Liver (tissue), 9 donors: ENCODE data around the gene TTF2. TPM values are rescaled to one million over a fixed set of nuclear protein-coding genes. Genes with fewer than 3 reads are reported as not detected.

Experiments used
- DNase-seq: peaks from one replicate; pipeline ENCODE4 v3.0.0-alpha.2; 2017; ENCODE audit warnings: low spot score
- H3K27ac ChIP-seq, 2 donors: one replicate each; pipeline ENCODE4 v1.7.0; 2013; ENCODE audit warnings: inconsistent platforms in 2 of 2, low read length in 2 of 2, control low read depth in 1 of 2, low read depth in 1 of 2, mild to moderate bottlenecking in 1 of 2
- H3K27me3 ChIP-seq, 4 donors: one replicate each; pipeline versions ENCODE4 v1.6.1 to v1.7.0; 2013; ENCODE audit warnings: low read length in 3 of 4, inconsistent platforms in 1 of 4, mild to moderate bottlenecking in 1 of 4, moderate library complexity in 1 of 4; ENCODE audit not compliant: control insufficient read depth in 4 of 4, insufficient read depth in 4 of 4
- H3K36me3 ChIP-seq, 4 donors: one replicate each; pipeline versions ENCODE4 v1.6.1 to v1.7.0; 2013; ENCODE audit warnings: low read length in 3 of 4, mild to moderate bottlenecking in 3 of 4, low read depth in 1 of 4, moderate library complexity in 1 of 4; ENCODE audit not compliant: control insufficient read depth in 4 of 4, insufficient read depth in 3 of 4
- H3K4me1 ChIP-seq, 4 donors: one replicate each; pipeline versions ENCODE4 v1.6.1 to v1.7.0; 2013; ENCODE audit warnings: low read length in 3 of 4, mild to moderate bottlenecking in 3 of 4, moderate library complexity in 1 of 4; ENCODE audit not compliant: control insufficient read depth in 4 of 4, insufficient read depth in 4 of 4
- H3K4me3 ChIP-seq, 3 donors: one replicate each; pipeline versions ENCODE4 v1.6.1 to v1.7.0; 2013; ENCODE audit warnings: low read length in 3 of 3, control low read depth in 1 of 3, low read depth in 1 of 3, mild to moderate bottlenecking in 1 of 3
- H3K9ac ChIP-seq, 2 donors: one replicate each; pipeline ENCODE4 v1.7.0; 2013; ENCODE audit warnings: low read length in 2 of 2, mild to moderate bottlenecking in 2 of 2, moderate library complexity in 2 of 2, control low read depth in 1 of 2, low read depth in 1 of 2
- H3K9me3 ChIP-seq, 4 donors: one replicate each; pipeline versions ENCODE4 v1.6.1 to v1.7.0; 2013; ENCODE audit warnings: low read length in 3 of 4; ENCODE audit not compliant: control insufficient read depth in 4 of 4
- ATF3 ChIP-seq: IDR thresholded peaks from 2 replicates; pipeline ENCODE4 v1.6.1; 2016; ENCODE audit warnings: antibody characterized with exemption
- CTCF ChIP-seq: fragments of 150-350 bp; IDR thresholded peaks from 2 replicates; pipeline ENCODE4 v1.5.1; 2017; ENCODE audit warnings: improper control_type of control experiment, low read depth, low read length; ENCODE audit not compliant: missing input control
- EGR1 ChIP-seq, 2 donors: IDR thresholded peaks; 2 replicates each; pipeline ENCODE4 v1.6.1; 2016 to 2018; ENCODE audit warnings: antibody characterized with exemption in 2 of 2, low read depth in 2 of 2
- FOXA1 ChIP-seq: IDR thresholded peaks from 2 replicates; pipeline ENCODE4 v1.6.1; 2016; ENCODE audit warnings: antibody characterized with exemption
- FOXA2 ChIP-seq: IDR thresholded peaks from 2 replicates; pipeline ENCODE4 v1.6.1; 2016; ENCODE audit warnings: antibody characterized with exemption
- HNF4A ChIP-seq, 2 donors: conservative IDR thresholded peaks; 2 replicates each; pipeline ENCODE4 v1.6.1; 2016; ENCODE audit warnings: antibody characterized with exemption in 2 of 2, mild to moderate bottlenecking in 2 of 2
- HNF4G ChIP-seq: IDR thresholded peaks from 2 replicates; pipeline ENCODE4 v1.6.1; 2016; ENCODE audit warnings: antibody characterized with exemption
- JUND ChIP-seq, 2 donors: IDR thresholded peaks; 2 replicates each; pipeline ENCODE4 v1.6.1; 2016; ENCODE audit warnings: antibody characterized with exemption in 2 of 2
- MAX ChIP-seq: IDR thresholded peaks from 2 replicates; pipeline ENCODE4 v1.6.1; 2016; ENCODE audit warnings: antibody characterized with exemption
- RAD21 ChIP-seq, 2 donors: IDR thresholded peaks; 2 replicates each; pipeline ENCODE4 v1.6.1; 2016; ENCODE audit warnings: antibody characterized with exemption in 2 of 2, mild to moderate bottlenecking in 2 of 2
- REST ChIP-seq: IDR thresholded peaks from 2 replicates; pipeline ENCODE4 v1.6.1; 2016; ENCODE audit warnings: antibody characterized with exemption, mild to moderate bottlenecking
- SP1 ChIP-seq: IDR thresholded peaks from 2 replicates; pipeline ENCODE4 v1.6.1; 2018; ENCODE audit warnings: antibody characterized with exemption, mild to moderate bottlenecking
- TAF1 ChIP-seq: conservative IDR thresholded peaks from 2 replicates; pipeline ENCODE4 v1.6.1; 2016; ENCODE audit warnings: antibody characterized with exemption, mild to moderate bottlenecking
- ZBTB33 ChIP-seq: IDR thresholded peaks from 2 replicates; pipeline ENCODE4 v1.6.1; 2016; ENCODE audit warnings: antibody characterized with exemption
- WGBS: extraction: QIAGEN DNeasy Blood & Tissue Kit; methylation state at CpG from one replicate; pipeline ENCODE4 v1.1.7; 2013; 5-methylcytosine and 5-hydroxymethylcytosine counted together
- polyA plus RNA-seq, 2 donors: library from polyadenylated mRNA; stranded (reverse) in 1 of 2; unstranded in 1 of 2; fragments of 200-250 nt in 1 of 2; fragments of >200 nt in 1 of 2; fragmentation: Nextera tagmentation in 1 of 2; extraction: Ambion mirVana in 1 of 2; gene quantifications; one replicate each; pipeline versions ENCODE4 v1.2.1 to v1.2.3, GENCODE V29; 2013 to 2015
- total RNA-seq, 2 donors: library from RNA; depleted of rRNA; stranded (reverse); fragments of >200 nt; gene quantifications; one replicate each; pipeline ENCODE4 v1.2.3, GENCODE V29; 2014
- donor health status: healthy.
- donor health status: healthy.
- donor health status: healthy.
- donor health status: healthy.
- donor health status: healthy.

Gene TTF2
- total and polyA plus RNA-seq, 4 donors = 1.3 to 16.9 (median 2.8) TPM

GRCh38 chr1:117104986-117105385 lies 44.9 kb downstream of the TTF2 start:
- TF ChIP-seq MAX (no peak), FOXA2 (no peak), ATF3 (no peak), REST (no peak), HNF4G (no peak), JUND (IDR thresholded peaks at IDR 0.05) (no peak), CTCF (no peak), RAD21 (IDR thresholded peaks at IDR 0.05) (no peak), FOXA1 (no peak), TAF1 (no peak), SP1 (no peak)
- Histone ChIP-seq H3K9me3 (no peaks in the 10 kb centered on the region), H3K36me3 (peaks cover 0 to 2% (median under 1%) of the 10 kb centered on the region in 4 donors), H3K9ac (no peak overlapping the region), H3K4me1 (no peaks in the 10 kb centered on the region), H3K27ac (no peak overlapping the region), H3K27me3 (no peaks in the 10 kb centered on the region), H3K4me3 (no peak overlapping the region)
- DNase-seq = no peak
- 97% methylated on average over 3 of the region's 3 CpGs for WGBS

GRCh38 chr1:117105722-117106121 lies 45.6 kb downstream of the TTF2 start:
- Histone ChIP-seq H3K36me3 (peaks cover 0 to 2% (median under 1%) of the 10 kb centered on the region in 4 donors), H3K27me3 (no peaks in the 10 kb centered on the region)
- no peak for DNase-seq

More at GRCh38 chr1:117105722-117106121, 45.6 kb downstream of the TTF2 start:
- H3K9ac ChIP-seq = no peak overlapping the region
- no peak for TF ChIP-seq JUND (IDR thresholded peaks at IDR 0.05)
- TF ChIP-seq MAX = no peak
- TF ChIP-seq HNF4A (conservative IDR thresholded peaks at IDR 0.05) = no peak
- no peak for TF ChIP-seq FOXA1
- TF ChIP-seq ATF3 = no peak
- TF ChIP-seq ZBTB33 = no peak
- no peak for TF ChIP-seq EGR1 (IDR thresholded peaks at IDR 0.05; ENCODE audit: low read depth in 2 of 2)
- TF ChIP-seq HNF4G = no peak
- no peak for TF ChIP-seq RAD21 (IDR thresholded peaks at IDR 0.05)
- H3K4me3 ChIP-seq = no peak overlapping the region
- H3K27ac ChIP-seq = no peak overlapping the region
- H3K9me3 ChIP-seq = no peaks in the 10 kb centered on the region
- no peaks in the 10 kb centered on the region for H3K4me1 ChIP-seq
